Upper lobe of right lung (tissue), 1 donor: ENCODE results near the gene BCL2L11. TPM values are rescaled to one million over a fixed set of nuclear protein-coding genes. Genes with fewer than 3 reads are reported as not detected.

Experiments used
- ATAC-seq: fragments of 200-7000 bp; cut with Tn5 transposase; one replicate; pipeline ENCODE4 v1.9.1; 2020; ENCODE audit warnings: mild to moderate bottlenecking, moderate library complexity
- DNase-seq: peaks from one replicate; pipeline ENCODE4 v3.0.0-alpha.2; 2020
- H3K27ac ChIP-seq: fragments of 200-600 bp; one replicate; pipeline ENCODE4 v1.8.0; 2022
- H3K27me3 ChIP-seq: fragments of 200-600 bp; one replicate; pipeline ENCODE4 v1.8.0; 2022; ENCODE audit warnings: mild to moderate bottlenecking
- H3K36me3 ChIP-seq: fragments of 200-600 bp; one replicate; pipeline ENCODE4 v1.8.0; 2022
- H3K4me1 ChIP-seq: fragments of 200-600 bp; one replicate; pipeline ENCODE4 v1.8.0; 2022
- H3K4me3 ChIP-seq: fragments of 200-600 bp; one replicate; pipeline ENCODE4 v1.8.0; 2022; ENCODE audit warnings: mild to moderate bottlenecking
- H3K9me3 ChIP-seq: fragments of 200-600 bp; one replicate; pipeline ENCODE4 v1.8.0; 2022
- intact Hi-C: fragments of 100-400 bp; cut with DNase I; formaldehyde crosslinking; loops from one replicate; pipeline ENCODE4 v1.11.0; 2022
- total RNA-seq: library from RNA; stranded (reverse); fragmentation: NEBNext Ultra II Directional; extraction: Animal tissue kit (Norgen Biotek cat#: 25700); gene quantifications from one replicate; pipeline ENCODE4 v1.2.1, GENCODE V29; 2021
- TF ChIP-seq, protein P1 (sequence below): fragments of 200-600 bp; IDR thresholded peaks from one replicate; pipeline ENCODE4 v1.8.0; 2022; ENCODE audit warnings: antibody characterized with exemption
- donor health status: DM: no; HTN: yes; CAD: no; lungs with severe emphysema.

The BCL2L11 gene
- total RNA-seq, 1 donor from 2014 or later, result 23.9 TPM

DNA sequence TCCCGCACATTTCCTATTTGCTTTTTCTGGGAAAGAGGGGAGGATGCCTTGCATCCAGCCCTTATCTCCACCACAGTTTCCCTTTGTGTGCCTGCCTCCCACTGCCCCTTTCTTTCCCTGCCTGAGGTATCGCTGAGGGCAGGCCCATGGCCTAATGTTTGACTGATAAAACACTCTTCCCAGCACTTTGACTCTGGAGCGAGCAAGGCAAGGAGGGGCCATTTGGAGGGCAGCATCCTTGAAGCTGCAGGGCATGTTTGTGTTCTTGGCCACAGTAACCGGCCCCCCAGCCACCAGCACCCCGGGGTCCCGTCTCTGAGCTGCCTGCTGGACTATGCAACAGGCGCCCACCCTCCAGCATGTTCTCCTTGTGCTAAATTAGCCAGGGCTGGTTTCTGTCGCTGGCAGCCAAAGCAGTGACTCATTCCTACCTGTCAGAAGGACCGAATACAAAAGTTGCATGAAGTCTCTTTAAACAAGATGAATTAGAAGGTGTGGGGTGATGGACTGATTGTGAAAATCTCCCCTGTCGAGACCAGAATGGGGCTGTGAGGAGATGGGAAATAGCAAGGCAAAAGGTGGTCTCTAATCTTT, 50.7 kb downstream of the BCL2L11 start:
- Histone ChIP-seq H3K36me3 (peaks cover 4% of the 10 kb centered on the region), H3K27me3 (no peaks in the 10 kb centered on the region), H3K4me3 (no peak overlapping the region), H3K27ac (no peak overlapping the region), H3K9me3 (no peaks in the 10 kb centered on the region), H3K4me1 (no peaks in the 10 kb centered on the region)
- ATAC-seq (no peak), DNase-seq (no peak)
- intact Hi-C loops, result no loop called here
- TF ChIP-seq, protein P1, sequence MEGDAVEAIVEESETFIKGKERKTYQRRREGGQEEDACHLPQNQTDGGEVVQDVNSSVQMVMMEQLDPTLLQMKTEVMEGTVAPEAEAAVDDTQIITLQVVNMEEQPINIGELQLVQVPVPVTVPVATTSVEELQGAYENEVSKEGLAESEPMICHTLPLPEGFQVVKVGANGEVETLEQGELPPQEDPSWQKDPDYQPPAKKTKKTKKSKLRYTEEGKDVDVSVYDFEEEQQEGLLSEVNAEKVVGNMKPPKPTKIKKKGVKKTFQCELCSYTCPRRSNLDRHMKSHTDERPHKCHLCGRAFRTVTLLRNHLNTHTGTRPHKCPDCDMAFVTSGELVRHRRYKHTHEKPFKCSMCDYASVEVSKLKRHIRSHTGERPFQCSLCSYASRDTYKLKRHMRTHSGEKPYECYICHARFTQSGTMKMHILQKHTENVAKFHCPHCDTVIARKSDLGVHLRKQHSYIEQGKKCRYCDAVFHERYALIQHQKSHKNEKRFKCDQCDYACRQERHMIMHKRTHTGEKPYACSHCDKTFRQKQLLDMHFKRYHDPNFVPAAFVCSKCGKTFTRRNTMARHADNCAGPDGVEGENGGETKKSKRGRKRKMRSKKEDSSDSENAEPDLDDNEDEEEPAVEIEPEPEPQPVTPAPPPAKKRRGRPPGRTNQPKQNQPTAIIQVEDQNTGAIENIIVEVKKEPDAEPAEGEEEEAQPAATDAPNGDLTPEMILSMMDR, result no peak

DNA sequence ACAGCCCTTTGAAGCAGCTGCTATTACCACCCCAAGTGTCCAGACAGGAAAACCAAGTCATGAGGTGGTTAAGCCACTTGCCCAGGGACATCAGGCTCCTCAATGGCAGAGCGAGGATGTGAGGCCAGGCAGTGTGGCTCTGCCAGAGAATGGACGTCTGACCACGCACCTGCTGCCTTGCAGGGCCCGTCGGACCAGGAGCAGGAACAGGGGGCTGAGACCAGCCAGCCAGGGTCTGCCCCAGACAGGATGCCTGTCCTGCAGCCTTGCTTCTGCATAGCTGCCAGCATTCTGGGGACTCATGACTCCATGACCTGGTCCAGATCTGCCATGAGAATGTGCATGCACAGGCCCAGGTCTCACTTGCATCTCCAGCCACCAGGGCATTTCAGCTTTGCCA, 52.0 kb downstream of the BCL2L11 start:
- Histone ChIP-seq H3K4me1 (no peaks in the 10 kb centered on the region), H3K27me3 (no peaks in the 10 kb centered on the region), H3K4me3 (no peak overlapping the region), H3K36me3 (no peaks in the 10 kb centered on the region), H3K27ac (no peak overlapping the region), H3K9me3 (no peaks in the 10 kb centered on the region)
- TF ChIP-seq, protein P1, result no peak
- intact Hi-C loops, result no loop called here
- DNase-seq (no peak), ATAC-seq (no peak)

DNA sequence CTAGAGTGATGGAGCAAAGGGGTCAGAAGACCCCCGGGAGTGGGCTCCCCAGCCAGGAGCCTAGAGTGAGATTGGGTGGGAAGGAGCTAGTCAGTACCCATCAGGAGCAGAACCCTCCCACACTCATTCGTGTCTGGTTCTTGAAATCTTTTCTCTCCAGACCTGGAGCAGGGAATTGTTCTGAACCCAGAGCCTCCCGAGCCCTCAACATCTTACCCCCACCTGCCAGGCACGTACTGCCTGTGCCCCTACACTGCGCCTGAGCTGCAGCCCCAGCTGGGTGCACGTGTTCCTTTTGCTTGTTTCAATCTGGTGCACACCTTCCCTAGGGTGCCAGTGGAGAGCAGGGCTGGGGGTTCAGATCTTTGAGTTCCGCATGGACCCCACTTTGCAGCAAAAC, 52.6 kb downstream of the BCL2L11 start:
- DNase-seq (no peak), ATAC-seq (no peak)
- H3K4me1 ChIP-seq, result no peaks in the 10 kb centered on the region
- no peaks in the 10 kb centered on the region for H3K9me3 ChIP-seq
- TF ChIP-seq, protein P1, result no peak
- H3K4me3 ChIP-seq, result no peak overlapping the region
- H3K27ac ChIP-seq, result no peak overlapping the region
- H3K27me3 ChIP-seq, result no peaks in the 10 kb centered on the region
- intact Hi-C loops, result no loop called here
- no peaks in the 10 kb centered on the region for H3K36me3 ChIP-seq

DNA sequence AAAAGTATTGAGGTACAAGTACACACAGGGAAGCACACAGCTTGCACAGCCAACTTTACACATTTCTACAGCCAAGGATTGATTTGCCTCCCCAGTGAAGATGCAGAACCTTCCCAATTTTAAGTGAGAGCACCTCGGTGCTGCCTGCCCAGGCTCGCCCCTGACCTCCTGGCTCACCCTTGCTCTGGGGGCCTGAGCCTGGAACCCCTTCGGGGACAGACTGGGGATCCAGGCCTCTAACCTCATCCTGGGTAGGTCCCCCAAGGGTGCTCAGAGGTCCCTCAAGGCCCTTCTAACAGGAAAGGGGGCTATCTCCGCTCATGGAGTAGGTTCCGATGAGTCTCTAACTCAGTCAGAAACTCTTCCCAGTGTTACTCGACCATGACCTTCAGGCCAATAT, 53.1 kb downstream of the BCL2L11 start:
- H3K4me1 ChIP-seq, result no peaks in the 10 kb centered on the region
- ATAC-seq (no peak), DNase-seq (no peak)
- no peak overlapping the region for H3K4me3 ChIP-seq
- H3K27me3 ChIP-seq, result no peaks in the 10 kb centered on the region
- TF ChIP-seq, protein P1, result no peak
- H3K9me3 ChIP-seq, result no peaks in the 10 kb centered on the region
- intact Hi-C loops, result no loop called here
- no peaks in the 10 kb centered on the region for H3K36me3 ChIP-seq
- H3K27ac ChIP-seq, result no peak overlapping the region

DNA sequence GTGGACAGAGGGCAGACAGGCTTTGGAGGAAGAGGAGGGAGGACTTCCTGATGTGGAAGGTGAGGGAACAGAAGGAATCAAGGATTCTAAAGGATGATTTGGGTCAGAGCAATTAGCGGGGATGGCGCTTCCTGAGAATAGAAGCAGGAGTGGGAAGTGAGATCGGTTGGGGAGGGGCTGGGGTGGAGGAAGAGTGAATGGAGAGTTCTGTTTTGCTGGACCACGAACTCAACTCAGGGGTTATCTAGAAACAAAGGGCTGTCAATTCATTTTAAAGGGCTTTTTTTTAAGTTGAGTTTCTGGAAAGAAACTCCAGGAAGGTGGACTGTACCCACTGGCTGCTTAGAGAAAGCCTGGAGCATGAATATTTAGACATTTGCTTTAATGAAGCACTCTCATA, 54.9 kb downstream of the BCL2L11 start:
- Histone ChIP-seq H3K36me3 (no peaks in the 10 kb centered on the region), H3K27me3 (no peaks in the 10 kb centered on the region), H3K27ac (no peak overlapping the region), H3K9me3 (no peaks in the 10 kb centered on the region), H3K4me3 (no peak overlapping the region), H3K4me1 (no peaks in the 10 kb centered on the region)
- TF ChIP-seq, protein P1, result no peak
- intact Hi-C loops, result no loop called here
- DNase-seq (no peak), ATAC-seq (no peak)

DNA sequence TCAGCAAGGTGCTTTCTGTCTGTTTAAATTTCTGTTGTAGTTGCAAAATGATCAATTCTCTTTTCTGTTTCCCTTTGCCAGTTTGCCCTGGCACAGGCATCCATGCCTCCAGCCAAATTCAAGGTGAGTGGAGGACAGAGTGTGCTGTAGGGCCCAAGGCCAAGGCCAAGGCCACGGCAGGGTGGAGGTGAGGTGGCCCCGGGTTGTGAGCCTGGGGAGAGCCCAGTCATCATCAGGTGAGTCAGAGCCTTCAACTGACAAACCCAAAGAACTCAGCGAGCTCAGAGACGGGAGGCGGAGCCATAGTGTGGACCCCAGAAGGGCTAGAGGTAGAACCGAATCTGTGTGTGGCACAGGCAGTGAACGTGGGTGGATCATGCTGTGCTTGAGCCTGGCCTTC, 55.7 kb downstream of the BCL2L11 start:
- Histone ChIP-seq H3K36me3 (no peaks in the 10 kb centered on the region), H3K9me3 (no peaks in the 10 kb centered on the region), H3K27me3 (no peaks in the 10 kb centered on the region), H3K27ac (no peak overlapping the region), H3K4me1 (no peaks in the 10 kb centered on the region), H3K4me3 (no peak overlapping the region)
- ATAC-seq (no peak), DNase-seq (no peak)
- intact Hi-C loops, result no loop called here
- TF ChIP-seq, protein P1, result no peak
